MM.1S (cell line): ENCODE results near the gene SMC4.

ENCODE experiments used
- DNase-seq: peaks from one replicate; pipeline ENCODE4 v3.0.0-alpha.2; 2015
- H2AFZ ChIP-seq: fragments of 300-600 bp; sonication (generic); 2 replicates; pipeline ENCODE4 v1.6.0; 2016; ENCODE audit warnings: antibody characterized with exemption, low read length
- H3F3A ChIP-seq: fragments of 300-600 bp; sonication (generic); 2 replicates; pipeline ENCODE4 v1.6.1; 2016; ENCODE audit warnings: mild to moderate bottlenecking, antibody characterized with exemption, low read length, moderate library complexity, mixed read lengths; ENCODE audit not compliant: insufficient read depth
- H3K27ac ChIP-seq: fragments of 300-600 bp; sonication (generic); 2 replicates; pipeline ENCODE4 v1.5.1; 2016; ENCODE audit warnings: mild to moderate bottlenecking, low read length
- H3K27me3 ChIP-seq: fragments of 300-600 bp; sonication (generic); replicated peaks from 2 replicates; pipeline ENCODE4 v1.6.0; 2016; ENCODE audit warnings: low read length; ENCODE audit not compliant: insufficient read depth
- H3K36me3 ChIP-seq: fragments of 300-600 bp; sonication (generic); replicated peaks from 2 replicates; pipeline ENCODE4 v1.6.1; 2016; ENCODE audit warnings: mild to moderate bottlenecking, low read length, mixed read lengths; ENCODE audit not compliant: insufficient read depth
- H3K4me1 ChIP-seq: fragments of 300-600 bp; sonication (generic); 2 replicates; pipeline ENCODE4 v1.6.1; 2016; ENCODE audit warnings: low read length, mixed read lengths
- H3K4me2 ChIP-seq: fragments of 300-600 bp; sonication (generic); 2 replicates; pipeline ENCODE4 v1.6.0; 2016; ENCODE audit warnings: low read depth, low read length
- H3K4me3 ChIP-seq: fragments of 300-600 bp; sonication (generic); 2 replicates; pipeline ENCODE4 v1.5.1; 2016; ENCODE audit warnings: low read length, mixed read lengths
- H3K79me2 ChIP-seq: fragments of 300-600 bp; sonication (generic); 2 replicates; pipeline ENCODE4 v1.6.1; 2016; ENCODE audit warnings: mixed run types, low read length, mixed read lengths
- H3K9ac ChIP-seq: fragments of 300-600 bp; sonication (generic); 2 replicates; pipeline ENCODE4 v1.6.1; 2016; ENCODE audit warnings: low read length, mixed read lengths
- H3K9me2 ChIP-seq: fragments of 300-600 bp; sonication (generic); replicated peaks from 2 replicates; pipeline ENCODE4 v1.6.1; 2016; ENCODE audit warnings: mild to moderate bottlenecking, low read length, mixed read lengths; ENCODE audit not compliant: insufficient read depth
- H3K9me3 ChIP-seq: fragments of 300-600 bp; sonication (generic); replicated peaks from 2 replicates; pipeline ENCODE4 v1.6.1; 2016; ENCODE audit warnings: mild to moderate bottlenecking, low read length, mixed read lengths; ENCODE audit not compliant: insufficient read depth
- H4K20me1 ChIP-seq: fragments of 300-600 bp; sonication (generic); 2 replicates; pipeline ENCODE4 v1.6.1; 2016; ENCODE audit warnings: mild to moderate bottlenecking, low read length, moderate library complexity, mixed read lengths; ENCODE audit not compliant: insufficient read depth
- CTCF ChIP-seq: fragments of 300-600 bp; sonication (generic); IDR thresholded peaks from 2 replicates; pipeline ENCODE4 v1.5.1; 2016; ENCODE audit warnings: antibody characterized with exemption, low read length, mixed read lengths
- EZH2 ChIP-seq: fragments of 300-600 bp; sonication (generic); optimal IDR thresholded peaks from 2 replicates; pipeline ENCODE3; 2017; ENCODE audit warnings: low read depth, mild to moderate bottlenecking, antibody characterized with exemption, low read length, mixed read lengths
- EZH2phosphoT487 ChIP-seq: fragments of 300-600 bp; sonication (generic); IDR thresholded peaks from 2 replicates; pipeline ENCODE4 v1.6.1; 2018; ENCODE audit warnings: antibody characterized with exemption, low read length

SMC4 gene

DNA sequence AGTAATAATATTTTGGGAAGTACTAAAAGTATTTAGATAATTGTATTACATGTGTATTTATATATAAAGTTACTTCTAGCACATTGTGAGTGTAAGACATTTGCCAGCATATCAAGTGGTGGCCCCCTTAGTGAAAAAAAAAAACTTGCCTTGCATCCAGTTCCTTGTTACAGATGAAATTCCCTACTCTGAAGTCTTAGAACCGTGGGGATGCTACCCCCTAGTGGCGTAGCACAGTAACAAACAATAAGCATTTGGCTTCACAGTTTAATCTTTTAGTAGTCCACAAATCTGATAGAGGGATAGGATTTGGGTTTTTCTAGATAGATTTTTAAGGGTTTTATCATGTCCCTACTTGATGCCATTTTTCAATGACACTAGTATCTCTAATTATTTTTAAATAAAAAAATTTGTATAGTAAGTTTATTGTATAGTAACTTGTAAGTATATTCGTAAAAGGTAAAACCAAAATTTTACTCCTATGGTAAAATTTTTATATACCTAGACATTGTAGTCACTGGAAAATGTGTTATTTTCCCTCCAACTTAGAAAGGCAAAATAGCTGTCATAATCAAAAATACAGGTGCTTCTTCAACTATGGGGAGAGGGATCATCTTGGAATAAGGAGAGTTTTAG, 14.3 kb downstream of the SMC4 start:
- Histone ChIP-seq H3K27me3 (no peaks in the 10 kb centered on the region), H3K4me2 (no peak overlapping the region), H2AFZ (no peak overlapping the region), H3K9me3 (no peaks in the 10 kb centered on the region), H3K36me3 (peaks cover 37% of the 10 kb centered on the region), H3K79me2 (peaks cover 99% of the 10 kb centered on the region), H3K4me3 (no peak overlapping the region), H3K9ac (no peak overlapping the region), H3K27ac (no peak overlapping the region), H4K20me1 (no peaks in the 10 kb centered on the region; the same call in 1 of the 2 replicates), H3F3A (peaks cover 69% of the 10 kb centered on the region), H3K4me1 (peaks cover 21% of the 10 kb centered on the region), H3K9me2 (no peaks in the 10 kb centered on the region)
- TF ChIP-seq EZH2 (no peak), CTCF (peak; percentile 89)
- DNase-seq = peak; percentile 77

DNA sequence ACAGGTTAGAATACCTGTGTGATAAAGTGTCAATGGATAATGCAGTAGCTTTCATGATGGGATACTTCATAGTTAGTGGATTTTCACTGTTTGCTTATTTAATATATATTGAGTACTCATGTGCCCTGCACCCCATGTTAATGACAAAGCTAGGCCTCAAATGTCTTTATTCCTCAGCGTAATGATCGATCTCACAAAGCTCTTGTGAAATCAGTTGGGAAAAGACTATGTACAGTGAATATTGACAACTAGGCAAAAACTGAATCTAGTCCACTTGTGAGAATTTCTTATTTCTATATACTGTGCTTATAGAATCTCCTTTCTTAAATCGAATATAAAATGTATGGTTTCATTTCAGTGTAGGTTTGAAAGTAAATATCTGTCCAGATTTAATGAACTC, 17.9 kb downstream of the SMC4 start:
- Histone ChIP-seq H3K4me3 (no peak overlapping the region), H2AFZ (no peak overlapping the region), H3K27ac (no peak overlapping the region), H3K4me2 (no peak overlapping the region), H3K9me2 (no peaks in the 10 kb centered on the region), H4K20me1 (peaks cover 5% of the 10 kb centered on the region), H3K9me3 (no peaks in the 10 kb centered on the region), H3F3A (peaks cover 72% of the 10 kb centered on the region), H3K79me2 (peaks cover 99% of the 10 kb centered on the region), H3K36me3 (peaks cover 50% of the 10 kb centered on the region), H3K4me1 (peaks cover 35% of the 10 kb centered on the region), H3K9ac (no peak overlapping the region), H3K27me3 (no peaks in the 10 kb centered on the region)
- TF ChIP-seq EZH2phosphoT487 = no peak
- no peak for TF ChIP-seq EZH2
- TF ChIP-seq CTCF = no peak
- DNase-seq = no peak

DNA sequence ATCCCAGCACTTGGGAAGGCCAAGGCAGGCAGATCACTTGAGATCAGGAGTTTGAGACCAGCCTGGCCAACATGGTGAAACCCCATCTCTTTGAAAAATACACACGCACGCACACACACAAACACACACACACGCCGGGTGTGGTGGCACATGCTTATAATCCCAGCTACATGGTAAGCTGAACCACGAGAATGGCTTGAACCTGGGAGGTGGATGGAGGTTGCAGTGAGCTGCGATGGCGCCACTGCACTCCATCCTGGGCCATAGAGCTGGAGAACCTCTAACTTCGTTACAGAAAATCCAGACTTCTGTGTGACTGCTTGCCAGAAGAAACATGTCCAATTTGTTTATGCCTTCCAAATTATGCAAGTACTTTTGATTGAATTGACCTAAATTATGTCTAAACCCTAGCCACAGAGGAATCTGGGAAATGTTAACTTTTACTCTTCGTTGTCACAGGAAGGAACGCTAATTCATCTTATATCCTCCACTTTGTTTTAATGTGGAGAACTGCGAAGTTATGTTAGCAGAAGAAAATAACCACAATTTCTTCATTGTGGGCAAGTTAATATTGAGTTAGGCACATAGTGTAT, 28.5 kb downstream of the SMC4 start:
- Histone ChIP-seq H3F3A (peaks cover 65% of the 10 kb centered on the region), H3K4me1 (no peaks in the 10 kb centered on the region), H3K9ac (no peak overlapping the region), H2AFZ (no peak overlapping the region), H3K36me3 (peaks cover 86% of the 10 kb centered on the region), H3K9me3 (no peaks in the 10 kb centered on the region), H4K20me1 (no peaks in the 10 kb centered on the region), H3K79me2 (peaks cover 100% of the 10 kb centered on the region), H3K4me3 (no peak overlapping the region), H3K27ac (no peak overlapping the region), H3K4me2 (no peak overlapping the region), H3K27me3 (no peaks in the 10 kb centered on the region), H3K9me2 (no peaks in the 10 kb centered on the region)
- DNase-seq = no peak
- TF ChIP-seq CTCF = no peak
- no peak for TF ChIP-seq EZH2
- TF ChIP-seq EZH2phosphoT487 = no peak
